AG09309 (cell line): ENCODE measurements around the gene PTPN18.
"Not testable (repeated sequence)": the region's sequence is repeated elsewhere in the genome, so short reads cannot be mapped to it uniquely, and the experiment has no call there.

Experiments used
- DNase-seq: peaks from one replicate; pipeline ENCODE4 v3.0.0-alpha.2; 2010; ENCODE audit warnings: low read depth
- H3K4me3 ChIP-seq: 2 replicates; pipeline ENCODE4 v1.5.1; 2011; ENCODE audit warnings: mild to moderate bottlenecking, low read depth, low read length, moderate library complexity; ENCODE audit not compliant: control insufficient read depth
- CTCF ChIP-seq: IDR thresholded peaks from 2 replicates; pipeline ENCODE4 v1.5.1; 2011; ENCODE audit warnings: mild to moderate bottlenecking, low read depth, low read length, inconsistent platforms; ENCODE audit not compliant: insufficient read depth, control insufficient read depth; ENCODE audit errors: missing control alignments

The PTPN18 gene

GRCh38 chr2:130318906-130319305 lies 37.0 kb upstream of the PTPN18 start:
- no peak for DNase-seq
- H3K4me3 ChIP-seq = no peak overlapping the region
- no peak for TF ChIP-seq CTCF

GRCh38 chr2:130319536-130319935 lies 36.3 kb upstream of the PTPN18 start:
- no peak for DNase-seq
- no peak overlapping the region for H3K4me3 ChIP-seq
- TF ChIP-seq CTCF = no peak

- no peak overlapping the region; the same call in 1 of the 2 replicates for H3K4me3 ChIP-seq
- TF ChIP-seq CTCF = no peak
- no peak for DNase-seq
These were observed 27.9 kb upstream of the PTPN18 start for GRCh38 chr2:130327703-130328527.

GRCh38 chr2:130328710-130329109 lies 27.1 kb upstream of the PTPN18 start:
- no peak overlapping the region for H3K4me3 ChIP-seq
- DNase-seq = no peak
- no peak for TF ChIP-seq CTCF

- no peak for DNase-seq
- no peak overlapping the region for H3K4me3 ChIP-seq
These were observed 23.4 kb upstream of the PTPN18 start for GRCh38 chr2:130332271-130333073.

GRCh38 chr2:130333253-130333652 lies 22.6 kb upstream of the PTPN18 start:
- not testable (repeated sequence) for DNase-seq, H3K4me3 ChIP-seq

More at GRCh38 chr2:130332271-130333073, 23.4 kb upstream of the PTPN18 start:
- TF ChIP-seq CTCF = peak; percentile 98

GRCh38 chr2:130334026-130334425 lies 21.8 kb upstream of the PTPN18 start:
- no peak for TF ChIP-seq CTCF
- no peak overlapping the region for H3K4me3 ChIP-seq
- DNase-seq = no peak
